GM13976 (cell line): ENCODE results near the gene VPS37D.

ENCODE experiments used
- DNase-seq: peaks from one replicate; pipeline ENCODE4 v3.0.0; 2012; ENCODE audit warnings: low spot score
- CTCF ChIP-seq: IDR thresholded peaks from 2 replicates; pipeline ENCODE4 v1.5.1; 2012; ENCODE audit warnings: borderline replicate concordance, mild to moderate bottlenecking; ENCODE audit not compliant: insufficient read depth; ENCODE audit errors: extremely low read depth, missing control alignments, control extremely low read depth
- in situ Hi-C: fragments of 300-500 bp; cut with MboI; formaldehyde crosslinking; loops from one replicate; pipeline ENCODE4 v1.12.0; 2022; ENCODE audit warnings: low sequenced_read_pairs, mixed read lengths, inconsistent platforms; ENCODE audit not compliant: unreplicated experiment

Gene VPS37D

DNA sequence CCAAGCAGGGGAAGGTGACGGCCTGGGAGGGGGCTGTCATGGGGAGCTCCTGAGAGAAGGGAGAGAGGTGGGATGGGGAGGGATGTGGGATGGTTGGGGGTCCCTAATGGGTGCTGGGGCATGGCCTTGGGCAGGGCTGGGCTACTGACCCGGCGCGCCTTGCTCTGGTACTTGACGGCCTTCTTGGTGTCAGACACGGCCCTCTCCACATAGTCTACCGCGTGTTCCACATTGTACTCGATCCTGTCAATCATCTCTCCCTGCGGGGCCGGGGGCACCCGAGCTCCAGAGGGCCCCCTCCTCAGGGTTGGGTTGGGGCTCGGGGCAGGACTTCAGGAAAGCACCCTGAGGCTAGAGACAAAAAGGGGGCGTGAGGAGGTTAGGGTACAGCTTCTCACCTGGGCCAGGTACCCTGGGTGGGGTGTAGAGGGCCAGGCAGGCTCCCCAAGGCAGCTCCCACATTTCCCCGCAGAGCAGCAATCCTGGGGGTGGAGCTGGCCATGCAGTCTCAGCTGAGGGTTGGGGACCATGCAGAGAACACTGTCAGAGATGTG lies 33.0 kb downstream of the VPS37D start:
- DNase-seq = no peak
- in situ Hi-C loops = no loop called here
- no peak for TF ChIP-seq CTCF

- in situ Hi-C loops = no loop called here
- peak; percentile 71 for DNase-seq
- TF ChIP-seq CTCF = no peak
Measured at GRCh38 chr7:73701357-73701995, 33.8 kb downstream of the VPS37D start.

DNA sequence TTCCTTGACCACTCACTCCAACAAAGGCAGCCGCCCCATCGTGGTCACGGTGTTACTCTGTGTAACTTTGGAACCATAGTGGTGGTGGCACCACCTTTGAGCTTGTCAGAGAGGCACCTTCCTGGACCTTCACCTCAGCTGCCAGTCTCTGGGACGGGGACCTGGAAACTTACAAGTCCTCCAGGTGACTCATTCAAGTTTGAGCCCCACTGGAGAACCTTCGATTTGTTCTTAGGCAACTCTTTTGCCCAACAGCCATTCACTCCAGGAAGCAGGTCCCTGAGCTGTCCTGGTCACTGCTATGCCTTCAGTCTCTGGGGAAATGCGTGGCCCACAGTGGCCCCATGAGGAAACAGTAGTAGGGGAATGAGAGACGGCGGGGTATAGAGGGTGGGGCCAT lies 34.6 kb downstream of the VPS37D start:
- TF ChIP-seq CTCF = no peak
- in situ Hi-C loops = no loop called here
- no peak for DNase-seq

DNA sequence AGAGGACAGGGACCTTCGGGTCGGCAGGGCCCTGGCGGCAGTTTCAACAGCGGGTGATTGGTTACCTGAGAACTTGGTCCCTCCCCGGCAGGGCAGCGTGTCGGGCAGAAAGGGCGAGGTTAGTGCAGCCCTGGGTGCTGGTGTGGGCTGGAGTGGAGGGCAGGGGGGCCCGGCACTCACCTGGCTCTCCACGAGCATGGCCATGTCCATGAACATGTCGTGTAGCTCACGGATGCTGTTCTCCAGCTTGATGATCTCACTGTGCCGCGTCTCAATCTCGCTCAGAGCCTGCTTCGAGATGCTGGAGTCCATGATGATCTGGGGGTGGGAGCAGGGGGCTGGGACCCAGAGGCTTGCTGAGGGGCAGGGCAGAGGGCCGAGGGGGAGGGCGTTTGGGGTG lies 35.0 kb downstream of the VPS37D start:
- in situ Hi-C loops = no loop called here
- TF ChIP-seq CTCF = no peak
- no peak for DNase-seq

DNA sequence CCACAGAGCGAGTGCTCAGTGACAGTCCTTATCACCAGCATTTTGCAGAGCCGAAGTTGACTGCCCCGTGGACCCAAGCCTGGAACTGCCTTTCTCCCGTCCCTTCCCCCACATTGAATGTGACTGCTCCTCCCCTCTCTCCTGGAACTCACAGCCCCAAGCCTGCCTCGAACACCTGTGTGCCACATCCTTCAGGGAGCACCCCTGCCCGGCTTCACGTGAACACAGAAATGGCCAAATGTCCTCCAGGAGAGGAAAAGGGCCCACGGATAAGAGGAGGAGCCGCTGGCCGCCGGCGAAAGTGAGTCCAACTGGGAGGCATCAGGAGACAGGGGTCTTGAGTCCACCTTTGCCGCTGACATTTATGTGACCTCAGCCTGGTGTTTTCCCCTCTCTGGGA lies 35.6 kb downstream of the VPS37D start:
- in situ Hi-C loops = no loop called here
- DNase-seq = no peak
- no peak for TF ChIP-seq CTCF

- in situ Hi-C loops = no loop called here
- TF ChIP-seq CTCF = no peak
- peak; percentile 80 for DNase-seq
Measured at GRCh38 chr7:73703757-73704639, 36.4 kb downstream of the VPS37D start.
